IMR-90 (cell line): ENCODE measurements around the gene ITIH5. TPM values are rescaled to one million over a fixed set of nuclear protein-coding genes. Genes with fewer than 3 reads are reported as not detected.

ENCODE experiments used
- ATAC-seq: fragments of 200-7000 bp; cut with Tn5 transposase; 2 replicates; pipeline ENCODE4 v1.9.1; 2020; ENCODE audit warnings: low read depth, mild to moderate bottlenecking, moderate library complexity
- BruUV-seq: library from RNA; stranded (reverse); fragments of 400-500 nt; replicated peaks from 2 replicates; lab custom pipeline; 2021; lab: Mats Ljungman, UMichigan
- CTCF ChIA-PET: fragments of 300-600 bp; formaldehyde crosslinking; extraction: SDS; loops from one replicate; lab custom pipeline; 2021; ENCODE audit warnings: antibody characterized with exemption; lab: Yijun Ruan, JAX
- POLR2A ChIA-PET: fragments of 300-600 bp; sonication (Branson Sonifier 250); formaldehyde crosslinking; loops from one replicate; lab custom pipeline; 2022; ENCODE audit warnings: antibody characterized with exemption; ENCODE audit not compliant: unreplicated experiment; lab: Charles Lee
- DNase-seq: peaks from one replicate; pipeline ENCODE4 v3.0.0; 2013
- H2AFZ ChIP-seq: replicated peaks from 2 replicates; pipeline ENCODE3; 2013; ENCODE audit warnings: low read length, mild to moderate bottlenecking; ENCODE audit not compliant: poor library complexity
- H2AK5ac ChIP-seq: 2 replicates; pipeline ENCODE4 v1.6.1; 2013; ENCODE audit warnings: low read depth, low read length, inconsistent platforms
- H2AK9ac ChIP-seq: replicated peaks from 2 replicates; pipeline ENCODE3; 2013; ENCODE audit warnings: mild to moderate bottlenecking, low read depth, low read length, moderate library complexity; ENCODE audit not compliant: poor library complexity
- H2BK120ac ChIP-seq: 2 replicates; pipeline ENCODE4 v1.6.1; 2013; ENCODE audit warnings: low read depth, low read length, inconsistent platforms
- H2BK15ac ChIP-seq: 3 replicates; pipeline ENCODE4 v1.6.1; 2013; ENCODE audit warnings: low read depth, low read length, inconsistent platforms
- H2BK20ac ChIP-seq: 2 replicates; pipeline ENCODE4 v1.6.1; 2013; ENCODE audit warnings: low read depth, mild to moderate bottlenecking, inconsistent platforms, low read length, moderate library complexity
- H2BK5ac ChIP-seq: 2 replicates; pipeline ENCODE4 v1.6.1; 2013; ENCODE audit warnings: mild to moderate bottlenecking, low read depth, low read length, inconsistent platforms; ENCODE audit not compliant: poor library complexity, severe bottlenecking
- H3K14ac ChIP-seq: replicated peaks from 2 replicates; pipeline ENCODE4 v1.6.1; 2013; ENCODE audit warnings: low read depth, low read length, inconsistent platforms
- H3K18ac ChIP-seq: 2 replicates; pipeline ENCODE4 v1.6.1; 2013; ENCODE audit warnings: low read depth, low read length, control low read depth
- H3K23ac ChIP-seq: 2 replicates; pipeline ENCODE4 v1.6.1; 2013; ENCODE audit warnings: low read depth, low read length, inconsistent platforms
- H3K27ac ChIP-seq: 2 replicates; pipeline ENCODE4 v1.5.1; 2013; ENCODE audit warnings: mild to moderate bottlenecking, control low read depth, low read length; ENCODE audit not compliant: insufficient read depth
- H3K27me3 ChIP-seq: 2 replicates; pipeline ENCODE4 v1.6.1; 2013; ENCODE audit warnings: low read length; ENCODE audit not compliant: control insufficient read depth, insufficient read depth
- H3K36me3 ChIP-seq: 2 replicates; pipeline ENCODE4 v1.6.1; 2013; ENCODE audit warnings: low read length, mixed read lengths; ENCODE audit not compliant: control insufficient read depth, insufficient read depth
- H3K4ac ChIP-seq: 2 replicates; pipeline ENCODE4 v1.6.1; 2013; ENCODE audit warnings: low read depth, low read length, inconsistent platforms
- H3K4me1 ChIP-seq: 2 replicates; pipeline ENCODE4 v1.6.1; 2013; ENCODE audit warnings: low read length, mixed read lengths; ENCODE audit not compliant: control insufficient read depth, insufficient read depth
- H3K4me2 ChIP-seq: 2 replicates; pipeline ENCODE4 v1.6.1; 2013; ENCODE audit warnings: low read depth, mild to moderate bottlenecking, control low read depth, low read length, moderate library complexity
- H3K4me3 ChIP-seq: 2 replicates; pipeline ENCODE4 v1.5.1; 2013; ENCODE audit warnings: low read depth, mild to moderate bottlenecking, control low read depth, low read length, moderate library complexity; ENCODE audit not compliant: insufficient read depth
- H3K56ac ChIP-seq: 2 replicates; pipeline ENCODE4 v1.6.1; 2013; ENCODE audit warnings: low read length, inconsistent platforms; ENCODE audit not compliant: insufficient read depth; ENCODE audit errors: extremely low read depth
- H3K79me1 ChIP-seq, 2 experiments: 2 replicates each; pipeline ENCODE4 v1.6.1; 2013; ENCODE audit warnings: low read length in 2 of 2, inconsistent platforms in 1 of 2, low read depth in 1 of 2
- H3K9ac ChIP-seq: 2 replicates; pipeline ENCODE4 v1.6.1; 2013; ENCODE audit warnings: low read depth, low read length, control low read depth
- H3K9me1 ChIP-seq: 2 replicates; pipeline ENCODE4 v1.6.1; 2013; ENCODE audit warnings: low read length, inconsistent platforms; ENCODE audit not compliant: insufficient read depth
- H3K9me3 ChIP-seq: 2 replicates; pipeline ENCODE4 v1.6.1; 2013; ENCODE audit warnings: low read length; ENCODE audit not compliant: control insufficient read depth, insufficient read depth
- H4K20me1 ChIP-seq: 2 replicates; pipeline ENCODE4 v1.6.1; 2013; ENCODE audit warnings: low read length, inconsistent platforms; ENCODE audit not compliant: insufficient read depth
- H4K5ac ChIP-seq: 2 replicates; pipeline ENCODE4 v1.6.1; 2013; ENCODE audit warnings: mild to moderate bottlenecking, low read depth, low read length, control low read depth
- H4K8ac ChIP-seq, 2 experiments: 2 replicates each; pipeline ENCODE4 v1.6.1; 2013; ENCODE audit warnings: low read depth in 2 of 2, low read length in 2 of 2, control low read depth in 1 of 2, inconsistent platforms in 1 of 2
- H4K91ac ChIP-seq: 2 replicates; pipeline ENCODE4 v1.6.1; 2013; ENCODE audit warnings: low read depth, low read length, inconsistent platforms; ENCODE audit not compliant: insufficient read depth
- BHLHE40 ChIP-seq: fragments of 150-350 bp; IDR thresholded peaks from 2 replicates; pipeline ENCODE4 v1.6.1; 2016; ENCODE audit warnings: mild to moderate bottlenecking, low read depth, low read length
- CEBPB ChIP-seq: IDR thresholded peaks from 2 replicates; pipeline ENCODE4 v1.6.1; 2012; ENCODE audit warnings: low read depth, low read length, improper control_type of control experiment
- CHD1 ChIP-seq: IDR thresholded peaks from 2 replicates; pipeline ENCODE4 v1.6.1; 2012; ENCODE audit warnings: low read depth, low read length, improper control_type of control experiment
- CTCF ChIP-seq: conservative IDR thresholded peaks from 2 replicates; pipeline ENCODE4 v1.5.1; 2012; ENCODE audit warnings: mild to moderate bottlenecking, low read depth, low read length, improper control_type of control experiment
- ELK1 ChIP-seq: fragments of 150-350 bp; IDR thresholded peaks from 2 replicates; pipeline ENCODE4 v1.6.1; 2016; ENCODE audit warnings: low read depth, mild to moderate bottlenecking, low read length, moderate library complexity, borderline replicate concordance
- FOS ChIP-seq: fragments of 150-350 bp; IDR thresholded peaks from 2 replicates; pipeline ENCODE4 v1.6.1; 2016; ENCODE audit warnings: low read depth, low read length
- MAFK ChIP-seq: IDR thresholded peaks from 2 replicates; pipeline ENCODE4 v1.6.1; 2012; ENCODE audit warnings: low read depth, low read length, improper control_type of control experiment
- MAZ ChIP-seq: IDR thresholded peaks from 2 replicates; pipeline ENCODE4 v1.6.1; 2012; ENCODE audit warnings: low read depth, mild to moderate bottlenecking, low read length, improper control_type of control experiment, moderate library complexity, borderline replicate concordance
- MXI1 ChIP-seq: IDR thresholded peaks from 2 replicates; pipeline ENCODE4 v1.6.1; 2012; ENCODE audit warnings: low read depth, mild to moderate bottlenecking, low read length, moderate library complexity, borderline replicate concordance
- NFE2L2 ChIP-seq: fragments of 150-350 bp; IDR thresholded peaks from 2 replicates; pipeline ENCODE4 v1.6.1; 2016; ENCODE audit warnings: low read depth, mild to moderate bottlenecking, low read length
- POLR2A ChIP-seq: IDR thresholded peaks from 2 replicates; pipeline ENCODE4 v1.6.1; 2012; ENCODE audit warnings: mild to moderate bottlenecking, low read depth, low read length
- RAD21 ChIP-seq: IDR thresholded peaks from 2 replicates; pipeline ENCODE4 v1.6.1; 2012; ENCODE audit warnings: low read length, improper control_type of control experiment
- RCOR1 ChIP-seq: IDR thresholded peaks from 2 replicates; pipeline ENCODE4 v1.6.1; 2012; ENCODE audit warnings: mild to moderate bottlenecking, low read length, improper control_type of control experiment; ENCODE audit not compliant: insufficient replicate concordance
- RFX5 ChIP-seq: IDR thresholded peaks from 2 replicates; pipeline ENCODE4 v1.8.0; 2012; ENCODE audit warnings: low read depth, mild to moderate bottlenecking, low read length, moderate library complexity
- SMC3 ChIP-seq: fragments of 150-350 bp; IDR thresholded peaks from 2 replicates; pipeline ENCODE4 v1.6.1; 2016; ENCODE audit warnings: low read depth, mild to moderate bottlenecking, antibody characterized with exemption, low read length, moderate library complexity
- WGBS, 2 experiments: methylation state at CpG; one replicate each; pipeline versions ENCODE4 v1.1.5 to v1.1.7; 2013; ENCODE audit warnings: missing lambda C conversion rate in 2 of 2; ENCODE audit not compliant: insufficient read length in 1 of 2; ENCODE audit errors: extremely low coverage in 2 of 2; 5-methylcytosine and 5-hydroxymethylcytosine counted together
- dilution Hi-C: fragments of 300-500 bp; cut with HindIII; formaldehyde crosslinking; loops from one replicate; pipeline ENCODE4 v1.14.3; 2018; ENCODE audit warnings: low sequenced_read_pairs; ENCODE audit not compliant: unreplicated experiment
- in situ Hi-C: fragments of 300-500 bp; cut with MboI; formaldehyde crosslinking; loops from 3 replicates; pipeline ENCODE4 v1.14.3; 2019; ENCODE audit warnings: low sequenced_read_pairs, inconsistent platforms, mixed read lengths
- intact Hi-C: fragments of 100-400 bp; cut with micrococcal nuclease; formaldehyde crosslinking; loops from 2 replicates; pipeline ENCODE4 v1.10.0; 2022
- polyA plus RNA-seq, 3 experiments: library from polyadenylated mRNA; depleted of rRNA; stranded (reverse); fragments of >200 nt; gene quantifications; 2 replicates each; pipeline ENCODE4 v1.2.3, GENCODE V29; 2012; ENCODE audit warnings: low replicate concordance in 1 of 3
- total RNA-seq: library from RNA; depleted of rRNA; stranded (reverse); fragments of >200 nt; gene quantifications from 2 replicates; pipeline ENCODE4 v1.2.3, GENCODE V29; 2012
- TF ChIP-seq, protein P1 (sequence below): fragments of 150-350 bp; IDR thresholded peaks from 2 replicates; pipeline ENCODE4 v1.6.1; 2017; ENCODE audit warnings: mild to moderate bottlenecking, antibody characterized with exemption, low read length, low read depth

The ITIH5 gene
- total and polyA plus RNA-seq, 2 of the 4 experiments (the other 2 are of a cell fraction): under 0.01 to 0.07 TPM

- Histone ChIP-seq H2AK5ac (no peak overlapping the region), H3K36me3 (no peaks in the 10 kb centered on the region), H3K79me1 (no peaks in the 10 kb centered on the region), H3K4me1 (no peaks in the 10 kb centered on the region), H2BK20ac (no peak overlapping the region), H3K18ac (no peak overlapping the region), H2BK5ac (no peak overlapping the region), H4K8ac (no peak overlapping the region), H3K27me3 (peaks cover 5% of the 10 kb centered on the region; the same call in 1 of the 2 replicates), H4K5ac (no peak overlapping the region), H3K9me3 (no peaks in the 10 kb centered on the region), H3K4me2 (no peak overlapping the region), H3K9me1 (no peaks in the 10 kb centered on the region), H2BK15ac (no peak overlapping the region), H3K23ac (no peak overlapping the region), H2BK120ac (no peak overlapping the region), H2AFZ (no peak overlapping the region), H3K14ac (no peak overlapping the region), H3K56ac (no peak overlapping the region), H3K4me3 (no peak overlapping the region), H4K91ac (no peak overlapping the region), H3K27ac (no peak overlapping the region), H2AK9ac (no peak overlapping the region), H3K4ac (no peak overlapping the region), H4K20me1 (no peaks in the 10 kb centered on the region), H3K9ac (no peak overlapping the region)
- in situ Hi-C loops: no loop called here
- WGBS, 2 experiments: 36% methylated on average over 5 of the region's 18 CpGs; no CpG with 5 or more reads in 1 of the 2 experiments
- no TSS peak for BruUV-seq
- ChIA-PET CTCF (no interaction called here), POLR2A (no interaction called here)
- ATAC-seq: no peak
- no peak for DNase-seq
- dilution Hi-C loops: no loop called here
- intact Hi-C loops: no loop called here
- TF ChIP-seq MAZ: no peak
- no peak for TF ChIP-seq CTCF
- no peak for TF ChIP-seq NFE2L2
- TF ChIP-seq MAFK: no peak
- no peak for TF ChIP-seq CEBPB
- no peak for TF ChIP-seq CHD1
- TF ChIP-seq, protein P1, sequence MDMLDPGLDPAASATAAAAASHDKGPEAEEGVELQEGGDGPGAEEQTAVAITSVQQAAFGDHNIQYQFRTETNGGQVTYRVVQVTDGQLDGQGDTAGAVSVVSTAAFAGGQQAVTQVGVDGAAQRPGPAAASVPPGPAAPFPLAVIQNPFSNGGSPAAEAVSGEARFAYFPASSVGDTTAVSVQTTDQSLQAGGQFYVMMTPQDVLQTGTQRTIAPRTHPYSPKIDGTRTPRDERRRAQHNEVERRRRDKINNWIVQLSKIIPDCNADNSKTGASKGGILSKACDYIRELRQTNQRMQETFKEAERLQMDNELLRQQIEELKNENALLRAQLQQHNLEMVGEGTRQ: no peak
- no peak for TF ChIP-seq MXI1
- TF ChIP-seq FOS: no peak
- TF ChIP-seq RAD21: no peak
- TF ChIP-seq ELK1: no peak
- TF ChIP-seq RCOR1: no peak
- no peak for TF ChIP-seq SMC3
- TF ChIP-seq BHLHE40: no peak
- no peak for TF ChIP-seq POLR2A
- no peak for TF ChIP-seq RFX5
These were observed 114.6 kb downstream of the ITIH5 start for GRCh38 chr10:7551950-7552716.
